GM12801 (cell line): ENCODE results near the gene KAT7.

Source experiments
- CTCF ChIP-seq: IDR thresholded peaks from one replicate; pipeline ENCODE4 v1.5.1; 2011; ENCODE audit warnings: control low read depth; ENCODE audit not compliant: insufficient read length; ENCODE audit errors: extremely low read depth

KAT7 gene

GRCh38 chr17:49825645-49826044, 37.2 kb downstream of the KAT7 start:
- no peak for TF ChIP-seq CTCF

DNA sequence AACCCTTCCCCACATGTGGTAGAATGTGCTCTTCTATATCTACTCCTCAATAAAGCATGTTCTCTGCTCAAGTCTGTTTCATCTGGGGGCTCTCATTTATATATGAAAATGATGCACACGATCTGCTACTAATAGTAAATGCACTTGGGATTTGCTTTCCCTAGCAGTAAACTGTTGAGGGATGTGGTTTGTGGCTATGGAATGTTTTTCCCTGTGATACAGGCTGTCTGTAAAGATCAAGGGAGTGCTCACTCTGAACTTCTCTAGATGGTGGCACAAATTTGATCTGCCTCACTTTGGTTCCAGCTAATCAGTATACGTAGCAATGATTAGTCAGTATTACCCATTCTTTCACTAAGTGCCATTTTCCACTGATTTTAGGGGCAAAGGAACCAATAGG, 40.5 kb downstream of the KAT7 start:
- TF ChIP-seq CTCF = no peak

- no peak for TF ChIP-seq CTCF
Observed at GRCh38 chr17:49830605-49831004, 42.1 kb downstream of the KAT7 start.

GRCh38 chr17:49832840-49833599, 44.5 kb downstream of the KAT7 start:
- TF ChIP-seq CTCF = no peak

- no peak for TF ChIP-seq CTCF
Observed at GRCh38 chr17:49834118-49834743, 45.8 kb downstream of the KAT7 start.

DNA sequence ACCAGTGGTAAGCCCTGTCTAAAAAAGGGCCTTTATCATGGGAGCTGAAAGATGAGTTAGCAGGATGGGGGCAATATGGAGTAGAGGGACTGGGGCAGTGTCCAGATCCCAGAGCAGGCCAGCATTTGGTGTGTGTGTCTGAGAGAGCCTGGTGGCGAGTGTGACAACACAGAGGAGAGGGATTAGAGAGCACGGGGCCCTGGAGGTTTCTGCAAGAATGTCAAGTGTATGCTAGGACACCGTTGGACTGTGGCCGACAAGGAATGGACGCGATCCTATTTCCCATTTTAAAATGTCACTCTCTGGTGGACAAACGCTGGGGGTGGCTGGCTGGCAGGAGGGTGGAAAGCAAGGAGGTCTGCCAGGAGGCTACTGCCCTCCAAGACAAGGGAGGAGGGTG, 47.0 kb downstream of the KAT7 start:
- TF ChIP-seq CTCF = no peak

DNA sequence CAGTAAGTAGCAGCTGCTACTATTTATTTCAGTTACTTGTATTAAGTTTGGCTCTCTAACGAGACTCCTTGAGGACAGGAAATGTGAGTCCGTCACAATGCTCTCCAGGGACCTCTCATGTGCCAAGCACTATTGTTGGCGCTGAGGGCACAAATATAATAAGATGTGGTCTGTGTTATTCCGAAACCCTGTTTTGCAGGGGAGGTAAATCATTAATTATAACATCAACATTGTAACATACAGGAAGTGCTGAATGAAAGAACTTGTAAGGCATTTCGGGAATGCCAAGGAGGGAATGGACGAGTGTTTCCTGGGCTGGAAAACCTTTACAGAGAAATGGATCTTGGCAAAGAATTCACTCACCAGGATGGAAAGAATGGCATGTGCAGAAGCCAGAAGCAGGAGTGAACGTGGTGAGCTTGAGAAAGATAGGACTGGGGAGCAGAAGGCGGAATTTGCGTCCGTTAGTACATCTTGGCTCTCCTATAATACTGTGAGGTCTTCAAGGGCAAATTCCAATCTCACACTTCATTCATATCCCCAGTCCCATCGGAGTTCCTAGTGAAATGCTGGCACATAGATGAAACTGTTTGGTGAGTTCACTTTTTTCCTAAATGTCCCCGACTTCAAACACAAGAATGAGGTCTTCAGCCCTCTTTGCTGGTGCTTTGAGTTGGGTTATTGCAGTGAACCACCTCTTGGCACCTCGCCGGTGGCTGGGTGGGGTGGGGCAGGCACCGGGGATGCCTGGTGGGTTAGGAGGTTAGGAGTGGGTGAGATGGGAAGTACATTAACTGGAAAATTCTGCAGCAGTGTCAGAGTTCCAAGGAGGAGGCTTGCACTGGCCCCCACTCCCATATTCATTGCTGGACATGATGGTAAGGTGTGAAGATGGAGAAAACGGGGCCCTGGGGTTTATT, 47.9 kb downstream of the KAT7 start:
- no peak for TF ChIP-seq CTCF
